ENCODE data around the gene NEMP1.
"Not testable (repeated sequence)": the region's sequence is repeated elsewhere in the genome, so short reads cannot be mapped to it uniquely, and the experiment has no call there.

The NEMP1 gene

GRCh38 chr12:57086493-57087009, 8.0 kb upstream of the NEMP1 start:
- Histone ChIP-seq H3K4me3 (ENCODE audit: low read depth, low read length) (peak overlapping the region; percentile 93), H3K36me3 (peaks cover 12% of the 10 kb centered on the region), H3K27me3 (ENCODE audit: insufficient read depth, low read depth, severe bottlenecking) (no peaks in the 10 kb centered on the region), H3K27ac (peak overlapping the region; percentile 95), H3K9me3 (ENCODE audit: severe bottlenecking) (no peaks in the 10 kb centered on the region)
- DNase-seq: peak; percentile 82
- TF ChIP-seq CTCF (IDR thresholded peaks at IDR 0.05; ENCODE audit: low read depth, low read length): peak; percentile 46

- TF ChIP-seq CTCF (IDR thresholded peaks at IDR 0.05; ENCODE audit: low read depth, low read length): no peak
- Histone ChIP-seq H3K36me3 (peaks cover 7% of the 10 kb centered on the region), H3K9me3 (ENCODE audit: severe bottlenecking) (no peaks in the 10 kb centered on the region), H3K27ac (peak overlapping the region; percentile 95), H3K27me3 (ENCODE audit: insufficient read depth, low read depth, severe bottlenecking) (no peaks in the 10 kb centered on the region), H3K4me3 (ENCODE audit: low read depth, low read length) (peak overlapping the region; percentile 93)
- peak; percentile 77 for DNase-seq
Observed at GRCh38 chr12:57085999-57086492, 7.5 kb upstream of the NEMP1 start.

- no peak overlapping the region for H3K4me3 ChIP-seq (ENCODE audit: low read depth, low read length)
- no peaks in the 10 kb centered on the region for H3K27me3 ChIP-seq (ENCODE audit: insufficient read depth, low read depth, severe bottlenecking)
- no peak overlapping the region for H3K27ac ChIP-seq
- H3K9me3 ChIP-seq (ENCODE audit: severe bottlenecking): no peaks in the 10 kb centered on the region
- DNase-seq: no peak
- peaks cover 8% of the 10 kb centered on the region for H3K36me3 ChIP-seq
- no peak for TF ChIP-seq CTCF (IDR thresholded peaks at IDR 0.05; ENCODE audit: low read depth, low read length)
Observed at GRCh38 chr12:57080855-57081254, 2.3 kb upstream of the NEMP1 start.

- no peak for TF ChIP-seq CTCF (IDR thresholded peaks at IDR 0.05; ENCODE audit: low read depth, low read length)
- DNase-seq: no peak
- Histone ChIP-seq H3K4me3 (ENCODE audit: low read depth, low read length) (no peak overlapping the region), H3K9me3 (ENCODE audit: severe bottlenecking) (no peaks in the 10 kb centered on the region), H3K36me3 (peaks cover 8% of the 10 kb centered on the region), H3K27me3 (ENCODE audit: insufficient read depth, low read depth, severe bottlenecking) (no peaks in the 10 kb centered on the region), H3K27ac (peak overlapping the region; percentile 73)
Observed at GRCh38 chr12:57079821-57080220, 1.2 kb upstream of the NEMP1 start.

- not testable (repeated sequence) for H3K27ac ChIP-seq; H3K9me3 ChIP-seq (ENCODE audit: severe bottlenecking); DNase-seq; H3K27me3 ChIP-seq (ENCODE audit: insufficient read depth, low read depth, severe bottlenecking); H3K4me3 ChIP-seq (ENCODE audit: low read depth, low read length)
- H3K36me3 ChIP-seq: peaks cover 34% of the 10 kb centered on the region
Observed at GRCh38 chr12:57073566-57074450, 4.8 kb downstream of the NEMP1 start.

- peaks cover 46% of the 10 kb centered on the region for H3K36me3 ChIP-seq
- TF ChIP-seq CTCF (IDR thresholded peaks at IDR 0.05; ENCODE audit: low read depth, low read length): no peak
- no peak overlapping the region for H3K27ac ChIP-seq
- DNase-seq: no peak
- H3K4me3 ChIP-seq (ENCODE audit: low read depth, low read length): no peak overlapping the region
- H3K27me3 ChIP-seq (ENCODE audit: insufficient read depth, low read depth, severe bottlenecking): no peaks in the 10 kb centered on the region
- no peaks in the 10 kb centered on the region for H3K9me3 ChIP-seq (ENCODE audit: severe bottlenecking)
Observed at GRCh38 chr12:57072661-57073060, 5.9 kb downstream of the NEMP1 start.

Measured in WERI-Rb-1 (cell line).